K562 (cell line): Measurements from ENCODE around the gene EFCAB5.

Source experiments
- ARID3A ChIP-seq: IDR thresholded peaks from 2 replicates; pipeline ENCODE4 v1.6.1; 2012; ENCODE audit warnings: low read depth, low read length, improper control_type of control experiment, borderline replicate concordance
- COPS2 ChIP-seq: fragments of 450-650 bp; conservative IDR thresholded peaks from 2 replicates; pipeline ENCODE4 v1.6.1; 2016; ENCODE audit warnings: mild to moderate bottlenecking, moderate library complexity
- CTCF ChIP-seq, 3 experiments: IDR thresholded peaks in 2 of 3; conservative IDR thresholded peaks in 1 of 3; 2 replicates each; pipeline ENCODE4 v1.5.1; 2011 to 2012; ENCODE audit warnings: low read length in 3 of 3, mild to moderate bottlenecking in 3 of 3, control low read depth in 2 of 3, improper control_type of control experiment in 1 of 3, inconsistent platforms in 1 of 3, low read depth in 1 of 3, mixed read lengths in 1 of 3, moderate library complexity in 1 of 3; ENCODE audit not compliant: insufficient read depth in 2 of 3
- ZNF318 ChIP-seq, 2 experiments: fragments of 450-650 bp; IDR thresholded peaks; 2 replicates each; pipeline ENCODE4 v1.6.1; 2016; ENCODE audit warnings: mild to moderate bottlenecking in 2 of 2, borderline replicate concordance in 1 of 2, low read depth in 1 of 2, moderate library complexity in 1 of 2

- TF ChIP-seq COPS2 (no peak), ZNF318 (IDR thresholded peaks at IDR 0.05; ENCODE audit: borderline replicate concordance in 1 of 2, low read depth in 1 of 2) (no peak), ARID3A (no peak), CTCF (IDR thresholded peaks at IDR 0.05 in 2 of 3, conservative IDR thresholded peaks at IDR 0.05 in 1 of 3; ENCODE audit: insufficient read depth in 2 of 3, low read depth in 1 of 3, low read length in 3 of 3) (no peak)
Measured at GRCh38 chr17:29945281-29945680, 3.8 kb downstream of the EFCAB5 start.
